CD4-positive, alpha-beta T cell treated with Interleukin-6 for 4 hours (primary cell): ENCODE measurements around the gene CBLB.
"Not testable (repeated sequence)": the region's sequence is repeated elsewhere in the genome, so short reads cannot be mapped to it uniquely, and the experiment has no call there.

ENCODE experiments used
- DNase-seq: peaks from one replicate; pipeline ENCODE4 v3.0.0-alpha.2; 2020; ENCODE audit warnings: mixed read lengths

The CBLB gene

DNA sequence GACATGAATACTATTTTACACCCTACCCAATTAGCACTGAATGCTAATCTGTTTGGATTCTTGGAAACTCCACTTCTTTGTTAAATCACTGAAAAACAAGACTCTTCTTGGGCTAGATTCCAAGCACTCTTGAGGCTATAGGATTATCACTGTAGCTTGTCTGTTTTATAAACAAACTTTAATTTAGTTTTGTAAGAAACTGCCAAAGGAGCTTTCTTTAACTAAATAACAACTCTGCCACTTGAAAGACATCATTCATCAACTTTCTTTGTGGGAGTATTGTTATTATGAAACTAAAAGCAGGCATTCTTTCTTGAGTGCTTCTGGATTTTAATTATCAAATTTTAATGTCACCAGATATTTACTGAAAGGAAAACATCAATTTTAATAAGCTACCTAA lies 24.1 kb downstream of the CBLB start:
- DNase-seq: no peak

GRCh38 chr3:105843994-105844393 lies 24.8 kb downstream of the CBLB start:
- no peak for DNase-seq

- DNase-seq: no peak
Measured at GRCh38 chr3:105842943-105843342, 25.9 kb downstream of the CBLB start.

DNA sequence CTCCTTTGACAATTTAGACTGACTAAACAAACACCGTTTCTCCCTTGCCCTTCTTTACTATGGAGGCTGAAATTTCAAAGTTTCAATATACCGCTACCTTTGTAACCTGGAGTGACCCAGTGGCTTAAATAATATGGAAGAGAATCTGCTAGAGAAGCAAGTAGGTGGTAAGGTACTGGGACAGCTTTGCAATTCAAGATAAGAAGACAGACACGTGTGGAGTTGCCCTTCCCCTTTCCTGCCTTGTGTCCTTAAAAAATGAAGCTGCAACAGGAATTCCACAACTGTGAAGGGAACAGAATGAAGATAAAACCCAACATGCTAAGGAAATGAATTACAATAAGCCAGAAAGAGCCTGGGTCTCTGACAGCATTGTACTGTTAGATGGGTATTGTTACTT lies 26.4 kb downstream of the CBLB start:
- DNase-seq: no peak

GRCh38 chr3:105837947-105838346 lies 30.9 kb downstream of the CBLB start:
- no peak for DNase-seq

GRCh38 chr3:105837143-105837740 lies 31.6 kb downstream of the CBLB start:
- DNase-seq: no peak

- DNase-seq: peak; percentile 39
Measured at GRCh38 chr3:105836533-105836932, 32.3 kb downstream of the CBLB start.

GRCh38 chr3:105835606-105836005 lies 33.2 kb downstream of the CBLB start:
- DNase-seq: no peak

- no peak for DNase-seq
Measured at GRCh38 chr3:105834768-105835167, 34.0 kb downstream of the CBLB start.

- no peak for DNase-seq
Measured at GRCh38 chr3:105832644-105833043, 36.2 kb downstream of the CBLB start.

DNA sequence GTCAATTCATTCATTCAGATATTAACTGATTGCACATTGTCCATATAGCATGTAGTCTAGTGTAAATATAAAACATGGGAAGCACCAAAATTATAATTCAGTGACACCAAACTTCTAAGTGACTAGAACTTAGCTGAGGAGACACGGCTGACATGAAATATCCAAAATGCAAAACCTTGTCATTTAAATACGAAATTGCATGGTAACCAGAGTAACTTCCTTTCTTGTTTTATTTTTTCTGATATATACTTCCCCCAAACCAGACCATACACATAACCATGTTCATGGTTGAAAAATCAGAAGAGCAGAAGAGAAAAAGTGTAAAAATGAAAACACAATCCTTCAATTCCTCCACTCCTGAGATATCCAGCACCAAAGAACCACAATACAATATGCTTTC lies 38.0 kb downstream of the CBLB start:
- no peak for DNase-seq

DNA sequence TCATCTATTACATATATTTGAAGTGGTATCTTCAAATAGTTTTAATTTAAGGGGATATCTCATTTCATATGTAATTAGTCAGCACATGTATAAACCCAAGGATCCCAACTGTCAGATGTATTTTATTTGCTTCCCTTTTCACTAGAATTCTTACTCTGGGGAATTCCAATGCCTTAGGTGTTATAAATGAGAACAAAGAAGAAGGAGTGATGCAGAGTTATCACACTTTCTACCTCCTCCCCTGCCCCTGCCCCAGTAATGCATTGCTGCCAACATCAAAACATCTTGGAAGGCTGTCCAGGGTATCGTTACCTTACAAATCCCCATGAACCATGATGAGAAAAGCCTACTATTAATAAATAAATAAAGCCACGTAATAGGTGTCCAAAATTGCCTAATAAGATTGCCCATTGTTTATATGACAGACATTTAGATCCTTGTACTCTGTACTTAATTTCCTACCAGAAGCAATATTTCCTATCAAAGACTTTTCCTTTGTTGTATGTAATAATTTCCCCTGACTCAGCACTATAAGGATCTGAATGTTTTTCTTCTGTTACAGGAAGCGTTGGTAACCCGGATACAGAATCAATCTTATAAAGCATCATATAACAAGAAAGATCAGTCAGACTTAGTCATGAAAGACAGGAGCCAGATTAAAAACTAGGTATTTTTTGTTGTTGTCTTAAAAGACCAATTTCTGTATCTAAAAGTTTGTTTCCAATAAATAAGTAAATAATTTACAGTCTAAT lies 38.8 kb downstream of the CBLB start:
- DNase-seq: no peak

GRCh38 chr3:105829229-105829628 lies 39.6 kb downstream of the CBLB start:
- peak; percentile 32 for DNase-seq

- no peak for DNase-seq
Measured at GRCh38 chr3:105828703-105829102, 40.1 kb downstream of the CBLB start.

DNA sequence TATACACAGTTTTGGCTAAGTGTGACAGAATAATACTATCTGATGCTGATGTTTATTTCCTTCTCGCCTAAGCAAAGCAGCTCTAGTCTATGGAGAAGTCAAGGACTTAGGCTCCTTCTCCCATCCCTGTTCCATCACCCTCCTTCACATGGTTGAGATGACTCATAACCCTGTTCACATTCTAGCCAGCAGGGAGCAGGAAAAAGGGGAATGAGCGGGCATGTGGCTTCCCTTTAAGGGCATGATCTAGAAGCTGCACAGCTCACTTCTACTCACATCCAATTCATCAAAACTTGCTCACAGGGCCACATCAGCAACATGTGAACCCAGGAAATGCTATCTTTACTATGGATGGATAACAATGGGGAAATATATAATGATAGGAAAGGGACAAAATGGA lies 40.9 kb downstream of the CBLB start:
- DNase-seq: no peak

DNA sequence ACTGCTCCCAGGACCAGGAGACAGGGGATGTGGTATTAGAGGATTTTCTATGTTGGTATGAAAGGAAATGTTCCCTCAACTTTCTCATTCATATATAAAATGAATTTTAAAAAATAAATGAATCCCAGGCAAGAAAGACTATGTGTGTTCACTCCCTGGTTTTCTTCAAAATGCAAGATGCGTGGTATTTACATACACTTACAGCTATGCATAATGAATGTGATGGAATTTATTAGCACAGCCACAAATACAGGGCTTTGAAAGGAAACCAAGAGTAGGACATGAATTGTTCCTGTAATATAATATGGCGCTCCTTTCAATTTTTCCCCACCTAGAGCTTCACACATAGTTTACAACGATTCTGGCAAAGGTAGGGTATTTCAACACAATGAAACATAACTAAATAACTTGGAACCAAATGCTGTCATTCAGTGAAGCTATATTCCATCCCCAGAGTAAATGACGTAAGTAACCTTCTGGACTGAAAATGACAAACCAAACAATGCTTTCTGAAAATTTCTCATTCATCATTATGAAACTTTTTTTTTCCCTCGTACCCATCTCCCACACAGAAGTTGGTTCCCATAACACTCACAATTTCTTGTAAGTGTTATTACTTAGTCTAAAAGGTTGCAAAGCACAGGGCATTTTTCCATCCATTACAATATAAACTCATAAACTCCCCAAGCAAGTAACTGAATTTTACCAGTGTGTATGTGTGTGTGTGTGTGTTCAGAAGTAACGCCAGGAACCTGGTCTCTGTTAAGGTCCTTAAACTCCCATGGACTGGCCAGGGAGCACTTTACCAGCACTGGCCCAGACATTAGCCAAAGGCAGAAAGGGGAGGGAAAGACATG lies 41.8 kb downstream of the CBLB start:
- DNase-seq: no peak

DNA sequence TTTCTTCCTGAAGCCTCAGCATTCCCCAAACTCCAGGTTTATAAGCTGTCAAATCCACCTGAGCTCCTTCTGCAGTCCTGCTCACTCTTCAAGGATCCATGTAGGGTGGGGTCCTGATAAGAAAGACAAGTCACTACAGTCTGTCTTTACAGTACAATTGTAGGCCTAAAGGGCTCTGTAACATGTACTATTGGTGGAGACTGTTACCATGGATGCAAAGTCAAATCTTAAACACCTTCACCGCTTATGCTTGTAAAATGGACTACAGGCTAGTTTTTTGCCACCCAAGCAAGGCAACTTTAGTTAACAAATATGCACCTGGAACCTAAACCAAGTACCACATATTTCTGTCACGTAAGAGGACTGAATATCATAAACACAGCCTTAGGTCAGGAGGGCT lies 44.7 kb downstream of the CBLB start:
- DNase-seq: no peak

DNA sequence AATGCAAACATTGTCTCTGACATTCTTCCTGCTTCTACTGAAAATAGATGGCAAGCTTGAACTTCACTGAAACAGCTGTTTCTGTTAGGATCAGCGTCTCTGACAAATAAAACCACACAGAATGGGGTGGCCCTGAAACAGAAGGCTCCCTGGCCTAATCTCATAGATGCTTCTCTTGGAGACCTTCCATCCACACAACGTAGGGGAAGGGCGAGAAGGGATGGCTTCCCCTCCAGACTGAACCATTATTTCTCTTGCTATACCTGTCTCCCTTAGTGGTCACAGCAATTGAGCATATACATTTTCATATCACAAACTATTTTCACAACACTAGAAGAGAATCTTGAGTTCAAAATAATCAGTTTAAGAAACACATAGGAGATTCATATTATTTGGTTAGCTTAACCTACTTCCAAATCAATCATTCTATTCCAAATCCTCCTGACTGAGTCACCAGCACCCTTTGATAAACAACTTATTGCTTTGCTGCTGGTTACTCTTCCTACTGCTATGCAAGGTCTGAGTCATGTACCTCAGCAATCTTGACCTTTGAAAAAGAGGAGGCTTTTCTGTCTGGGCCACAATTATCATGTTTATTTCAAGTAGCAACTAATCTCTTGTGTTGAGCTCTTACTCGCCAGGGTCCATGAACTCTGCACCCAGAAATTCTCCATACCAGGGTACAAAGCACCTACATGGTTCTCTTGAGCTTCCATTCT lies 45.5 kb downstream of the CBLB start:
- peak; percentile 53 for DNase-seq

DNA sequence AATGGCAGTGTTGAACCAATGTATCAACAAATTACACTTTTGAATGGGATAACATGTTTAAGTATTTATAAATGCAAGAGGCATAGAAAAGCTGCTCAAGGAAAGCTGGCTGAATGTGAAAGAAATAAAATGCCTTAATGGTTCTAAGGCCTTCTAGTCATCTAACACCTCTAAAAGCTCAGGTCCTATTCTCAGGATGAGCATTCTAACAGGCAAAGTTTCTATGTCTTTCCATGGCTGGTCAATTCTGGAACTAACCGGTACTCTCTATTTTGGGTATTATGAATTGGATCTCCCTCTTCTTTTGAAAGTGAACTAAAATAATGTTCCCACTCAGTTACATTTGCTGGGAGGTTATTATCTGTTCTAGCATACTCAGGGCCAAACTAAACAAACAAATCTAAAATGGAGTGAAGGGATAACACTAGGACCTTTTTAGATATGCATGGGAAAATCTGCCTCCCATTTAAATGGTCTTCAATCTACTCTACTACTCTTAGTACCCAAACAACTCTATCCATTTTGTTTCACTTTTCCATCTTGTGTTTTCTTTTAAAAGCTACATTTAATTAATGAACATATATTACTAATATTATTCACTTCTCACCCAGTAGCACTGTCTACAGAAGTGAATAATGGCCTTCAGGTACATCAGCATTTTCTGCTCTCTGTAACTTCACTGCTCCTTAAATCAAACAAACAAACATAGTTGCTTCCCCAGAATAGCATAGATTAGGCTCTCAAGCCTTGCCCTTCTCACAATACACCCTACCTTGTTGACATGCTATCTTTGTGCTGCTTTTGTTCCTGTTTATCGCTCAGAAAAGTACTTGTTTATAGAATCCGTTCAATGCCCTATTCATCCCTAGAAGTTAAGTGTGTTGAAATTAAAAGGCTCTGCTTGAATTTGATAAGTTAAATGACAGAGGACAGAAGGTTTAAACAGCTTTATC lies 46.4 kb downstream of the CBLB start:
- DNase-seq: no peak

- DNase-seq: no peak
Measured at GRCh38 chr3:105821433-105821832, 47.4 kb downstream of the CBLB start.

GRCh38 chr3:105816833-105817232 lies 52.0 kb downstream of the CBLB start:
- DNase-seq: no peak

DNA sequence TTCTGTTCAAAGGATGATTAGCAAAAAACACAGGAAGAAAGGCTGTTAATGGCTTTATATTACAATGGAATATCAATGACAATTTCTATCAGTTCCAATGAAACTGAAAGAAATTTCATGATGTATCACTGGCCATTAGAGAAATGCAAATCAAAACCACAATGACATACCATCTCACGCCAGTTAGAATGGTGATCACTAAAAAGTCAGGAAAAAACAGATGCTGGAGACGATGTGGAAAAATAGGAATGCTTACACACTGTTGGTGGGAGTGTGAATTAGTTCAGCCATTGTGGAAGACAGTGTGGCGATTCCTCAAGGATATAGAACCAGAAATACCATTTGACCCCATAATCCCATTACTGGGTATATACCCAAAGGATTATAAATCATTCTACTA lies 53.5 kb downstream of the CBLB start:
- DNase-seq: not testable (repeated sequence)
